GM12878 (cell line): ENCODE measurements around the gene TGM2. TPM values are rescaled to one million over a fixed set of nuclear protein-coding genes. Genes with fewer than 3 reads are reported as not detected.

ENCODE experiments used
- ATAC-seq: fragments of 200-7000 bp; cut with Tn5 transposase; 3 replicates; pipeline ENCODE4 v1.9.1; 2020; ENCODE audit warnings: mild to moderate bottlenecking, moderate library complexity
- BruUV-seq: library from RNA; stranded (reverse); fragments of 400-500 nt; replicated peaks from 2 replicates; lab custom pipeline; 2021; lab: Mats Ljungman, UMichigan
- CTCF ChIA-PET: fragments of 300-600 bp; sonication (Branson Sonifier 250); formaldehyde crosslinking; extraction: SDS; loops from one replicate; lab custom pipeline; 2021; ENCODE audit warnings: inconsistent platforms; lab: Yijun Ruan, JAX
- POLR2A ChIA-PET: fragments of 350-600 bp; formaldehyde crosslinking; extraction: SDS; loops from one replicate; lab custom pipeline; 2021; ENCODE audit warnings: inconsistent platforms; lab: Charles Lee
- RAD21 ChIA-PET: fragments of 300-600 bp; sonication (Branson Sonifier 250); formaldehyde crosslinking; loops from one replicate; lab custom pipeline; 2023; ENCODE audit warnings: antibody characterized with exemption; ENCODE audit not compliant: unreplicated experiment; lab: Charles Lee
- SMC1A ChIA-PET: fragments of 300-600 bp; sonication (Branson Sonifier 250); formaldehyde crosslinking; loops from one replicate; lab custom pipeline; 2023; ENCODE audit not compliant: unreplicated experiment, uncharacterized antibody; lab: Charles Lee
- DNase-seq: peaks from one replicate; pipeline ENCODE4 v3.0.0-alpha.2; 2011; ENCODE audit warnings: low read depth, low spot score
- FAIRE-seq: peaks from 3 replicates; lab custom pipeline; 2011; peaks lifted over from hg19 to GRCh38; lab: Jason Lieb, UNC
- H2AFZ ChIP-seq: 2 replicates; pipeline ENCODE4 v1.6.0; 2011; ENCODE audit warnings: low read depth, low read length, control low read depth; ENCODE audit not compliant: control insufficient read depth
- H3K27ac ChIP-seq: 2 replicates; pipeline ENCODE4 v1.5.1; 2011; ENCODE audit warnings: control low read depth; ENCODE audit not compliant: control insufficient read depth, insufficient read depth
- H3K27me3 ChIP-seq, 2 experiments: replicated peaks in 1 of 2; 2 replicates each; pipeline versions ENCODE4 v1.6.0 to v1.6.1; 2011; ENCODE audit warnings: low read length in 1 of 2; ENCODE audit not compliant: control insufficient read depth in 2 of 2, insufficient read depth in 2 of 2
- H3K36me3 ChIP-seq, 2 experiments: 2 replicates each; pipeline ENCODE4 v1.5.1; 2011; ENCODE audit warnings: low read length in 1 of 2; ENCODE audit not compliant: control insufficient read depth in 2 of 2, insufficient read depth in 2 of 2
- H3K4me1 ChIP-seq: 2 replicates; pipeline ENCODE4 v1.6.1; 2011; ENCODE audit warnings: mild to moderate bottlenecking, low read length, moderate library complexity, mixed read lengths; ENCODE audit not compliant: control insufficient read depth, insufficient read depth
- H3K4me2 ChIP-seq: 2 replicates; pipeline ENCODE4 v1.6.0; 2011; ENCODE audit warnings: control low read depth; ENCODE audit not compliant: control insufficient read depth, insufficient read depth
- H3K4me3 ChIP-seq: fragments of 200-600 bp; sonication (generic); 2 replicates; pipeline ENCODE4 v1.5.1; 2016
- H3K79me2 ChIP-seq: 2 replicates; pipeline ENCODE4 v1.6.0; 2011; ENCODE audit warnings: low read length; ENCODE audit not compliant: control insufficient read depth, insufficient read depth
- H3K9ac ChIP-seq: 2 replicates; pipeline ENCODE4 v1.8.0; 2011; ENCODE audit warnings: low read length, control low read depth, mixed read lengths; ENCODE audit not compliant: control insufficient read depth, insufficient read depth
- H3K9me3 ChIP-seq: replicated peaks from 3 replicates; pipeline ENCODE4 v1.5.1; 2011; ENCODE audit warnings: mild to moderate bottlenecking, low read length; ENCODE audit not compliant: control insufficient read depth, insufficient read depth
- H4K20me1 ChIP-seq: 2 replicates; pipeline ENCODE4 v1.6.0; 2011; ENCODE audit not compliant: control insufficient read depth, insufficient read depth
- BMI1 ChIP-seq: fragments of 450-650 bp; IDR thresholded peaks from 2 replicates; pipeline ENCODE4 v1.6.1; 2016; ENCODE audit warnings: mild to moderate bottlenecking, moderate library complexity, borderline replicate concordance
- CEBPZ ChIP-seq: fragments of 150-350 bp; IDR thresholded peaks from 2 replicates; pipeline ENCODE4 v1.6.1; 2016; ENCODE audit warnings: low read depth, low read length
- RUNX3 ChIP-seq: IDR thresholded peaks from 2 replicates; pipeline ENCODE4 v1.6.1; 2012; ENCODE audit warnings: low read length, inconsistent platforms
- SIX5 ChIP-seq: IDR thresholded peaks from 2 replicates; pipeline ENCODE4 v1.6.1; 2011; ENCODE audit warnings: mild to moderate bottlenecking, low read depth, low read length, moderate library complexity; ENCODE audit not compliant: severe bottlenecking
- SP1 ChIP-seq: IDR thresholded peaks from one replicate; pipeline ENCODE4 v1.6.1; 2011; ENCODE audit warnings: low read depth, low read length
- SUZ12 ChIP-seq: fragments of 200-600 bp; sonication (generic); IDR thresholded peaks from one replicate; pipeline ENCODE4 v1.6.1; 2018; ENCODE audit warnings: antibody characterized with exemption, mild to moderate bottlenecking; ENCODE audit not compliant: unreplicated experiment
- TCF7 ChIP-seq: IDR thresholded peaks from 2 replicates; pipeline ENCODE4 v1.6.1; 2014; ENCODE audit warnings: antibody characterized with exemption, borderline replicate concordance
- ZBTB11 ChIP-seq: fragments of 450-650 bp; formaldehyde crosslinking; IDR thresholded peaks from 2 replicates; pipeline ENCODE4 v1.5.0; 2022; ENCODE audit warnings: mild to moderate bottlenecking, missing genetic modification characterization
- ZNF217 ChIP-seq: fragments of 450-650 bp; IDR thresholded peaks from 2 replicates; pipeline ENCODE4 v1.6.1; 2017; ENCODE audit warnings: antibody characterized with exemption, mild to moderate bottlenecking
- WGBS: methylation state at CpG from one replicate; pipeline ENCODE4 v1.1.6; 2016; ENCODE audit warnings: low lambda C conversion rate; ENCODE audit not compliant: insufficient replicate concordance, insufficient coverage; ENCODE audit errors: missing lambda C conversion rate; 5-methylcytosine and 5-hydroxymethylcytosine counted together
- in situ Hi-C: fragments of 300-500 bp; cut with MboI; formaldehyde crosslinking; loops from 9 replicates; pipeline ENCODE4 v1.14.3; 2018; ENCODE audit warnings: mixed read lengths
- intact Hi-C: fragments of 100-400 bp; cut with micrococcal nuclease; formaldehyde crosslinking; loops from one replicate; pipeline ENCODE4 v1.14.2; 2022; ENCODE audit not compliant: unreplicated experiment
- polyA plus RNA-seq, 11 experiments: library from polyadenylated mRNA; depleted of rRNA in 4 of 11; unstranded in 6 of 11; stranded (reverse) in 5 of 11; fragments of >200 nt; fragmentation: Nextera tagmentation in 4 of 11; fragmentation: Illumina TruSeq in 1 of 11; extraction: Ambion mirVana in 4 of 11; extraction: Trizol in 1 of 11; gene quantifications; 1 replicate in 1 of 11; 2 replicates in 10 of 11; pipeline versions ENCODE4 v1.2.1 to v1.2.3, GENCODE V29; 2011 to 2016; ENCODE audit warnings: inconsistent platforms in 2 of 11, missing spikeins in 2 of 11, low read depth in 1 of 11
- total RNA-seq, 4 experiments: library from RNA; depleted of rRNA in 3 of 4; stranded (reverse); fragments of >200 nt in 3 of 4; fragmentation: Illumina TruSeq in 1 of 4; extraction: Trizol in 1 of 4; gene quantifications; 2 replicates each; pipeline versions ENCODE4 v1.2.1 to v1.2.3, GENCODE V29; 2013 to 2021
- TF ChIP-seq, protein P1 (sequence below): IDR thresholded peaks from 2 replicates; pipeline ENCODE4 v1.6.1; 2011; ENCODE audit warnings: mild to moderate bottlenecking, low read depth, low read length, moderate library complexity; ENCODE audit not compliant: insufficient replicate concordance

TGM2 gene
- total and polyA plus RNA-seq, 10 of the 15 experiments (the other 5 are each of a cell fraction or from before 2014, with no cell fraction given): 0.11 to 1.9 (median 0.51) TPM

- TF ChIP-seq ZBTB11 (CRISPR knock-in tag) (no peak), ZNF217 (no peak), SP1 (no peak)
These were observed 56.0 kb downstream of the TGM2 start (continued) for GRCh38 chr20:38108986-38109541.

- WGBS: 90% methylated on average over 4 of the region's 4 CpGs
- Histone ChIP-seq H3K9me3 (no peaks in the 10 kb centered on the region; the same call in 2 of the 3 replicates), H3K9ac (no peak overlapping the region), H3K79me2 (no peaks in the 10 kb centered on the region), H4K20me1 (no peaks in the 10 kb centered on the region), H3K4me1 (0 out of 2 replicates have a peak, but pooled peaks cover 3% of the 10 kb centered on the region), H3K27ac (no peak overlapping the region), H3K4me3 (no peak overlapping the region), H3K27me3 (no peaks in the 10 kb centered on the region), H3K36me3 (no peaks in the 10 kb centered on the region), H2AFZ (no peak overlapping the region), H3K4me2 (no peak overlapping the region)
- DNase-seq (no peak), FAIRE-seq (no peak), ATAC-seq (no peak)
- no TSS peak for BruUV-seq
- CTCF ChIA-PET: interaction anchor here (1.0 to 8.4 kb wide), 4 partner anchors 10 to 56 kb away, joined by 3 to 131 read pairs (median 3); partner anchors contain the start of gene TGM2
- SMC1A ChIA-PET: interaction anchor here (7.0 kb wide), 1 partner anchor 10 kb away, joined by 45 read pairs; no protein-coding TSS in a partner anchor
- in situ Hi-C loops: no loop called here
- intact Hi-C loops: no loop called here
- RAD21 ChIA-PET: interaction anchor here (1.4 kb wide), 1 partner anchor 113 kb away, joined by 5 read pairs; no protein-coding TSS in a partner anchor
- POLR2A ChIA-PET: interaction anchor here (1.4 to 1.6 kb wide), 2 partner anchors 11 to 43 kb away, joined by 4 to 5 read pairs; no protein-coding TSS in a partner anchor
- no peak for TF ChIP-seq RUNX3
- no peak for TF ChIP-seq CEBPZ
- TF ChIP-seq BMI1: no peak
- no peak for TF ChIP-seq SUZ12
- no peak for TF ChIP-seq TCF7
- TF ChIP-seq, protein P1, sequence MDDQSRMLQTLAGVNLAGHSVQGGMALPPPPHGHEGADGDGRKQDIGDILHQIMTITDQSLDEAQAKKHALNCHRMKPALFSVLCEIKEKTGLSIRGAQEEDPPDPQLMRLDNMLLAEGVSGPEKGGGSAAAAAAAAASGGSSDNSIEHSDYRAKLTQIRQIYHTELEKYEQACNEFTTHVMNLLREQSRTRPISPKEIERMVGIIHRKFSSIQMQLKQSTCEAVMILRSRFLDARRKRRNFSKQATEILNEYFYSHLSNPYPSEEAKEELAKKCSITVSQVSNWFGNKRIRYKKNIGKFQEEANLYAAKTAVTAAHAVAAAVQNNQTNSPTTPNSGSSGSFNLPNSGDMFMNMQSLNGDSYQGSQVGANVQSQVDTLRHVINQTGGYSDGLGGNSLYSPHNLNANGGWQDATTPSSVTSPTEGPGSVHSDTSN: no peak
- no peak for TF ChIP-seq SIX5
These were observed 56.6 kb downstream of the TGM2 start for GRCh38 chr20:38108438-38108985.
